GM18520 (cell line): Measurements from ENCODE around the gene PLPP4.

Experiments used
- ATAC-seq: cut with Tn5 transposase; IDR thresholded peaks from one replicate; pipeline ENCODE4 v1.9.1; 2021; ENCODE audit not compliant: unreplicated experiment

PLPP4 gene

GRCh38 chr10:120456626-120457430 is at the start of gene PLPP4:
Gene PLPP4 (plus strand): TSS chr10:120457227. CDS start chr10:120457306, 79 bp downstream.
- ATAC-seq, result no peak

- ATAC-seq, result no peak
Measured at GRCh38 chr10:120409816-120410215, 47.2 kb upstream of the PLPP4 start.

- no peak for ATAC-seq
Measured at GRCh38 chr10:120414946-120415345, 42.1 kb upstream of the PLPP4 start.

- no peak for ATAC-seq
Measured at GRCh38 chr10:120415709-120416330, 41.2 kb upstream of the PLPP4 start.

GRCh38 chr10:120420421-120420820 is 36.6 kb upstream of the PLPP4 start:
- ATAC-seq, result no peak

GRCh38 chr10:120421250-120421649 is 35.8 kb upstream of the PLPP4 start:
- ATAC-seq, result no peak

- ATAC-seq, result no peak
Measured at GRCh38 chr10:120422457-120422856, 34.6 kb upstream of the PLPP4 start.

- ATAC-seq, result no peak
Measured at GRCh38 chr10:120423431-120424197, 33.4 kb upstream of the PLPP4 start.

- ATAC-seq, result no peak
Measured at GRCh38 chr10:120424198-120424464, 32.9 kb upstream of the PLPP4 start.

GRCh38 chr10:120426306-120426705 is 30.7 kb upstream of the PLPP4 start:
- ATAC-seq, result no peak

GRCh38 chr10:120428754-120429153 is 28.3 kb upstream of the PLPP4 start:
- no peak for ATAC-seq

GRCh38 chr10:120429395-120429794 is 27.6 kb upstream of the PLPP4 start:
- no peak for ATAC-seq

GRCh38 chr10:120431251-120431651 is 25.8 kb upstream of the PLPP4 start:
- ATAC-seq, result no peak

GRCh38 chr10:120432209-120432608 is 24.8 kb upstream of the PLPP4 start:
- no peak for ATAC-seq

- ATAC-seq, result no peak
Measured at GRCh38 chr10:120433141-120433540, 23.9 kb upstream of the PLPP4 start.

- no peak for ATAC-seq
Measured at GRCh38 chr10:120436439-120437112, 20.5 kb upstream of the PLPP4 start.

GRCh38 chr10:120437541-120437940 is 19.5 kb upstream of the PLPP4 start:
- no peak for ATAC-seq

- no peak for ATAC-seq
Measured at GRCh38 chr10:120451968-120452367, 5.1 kb upstream of the PLPP4 start.

GRCh38 chr10:120453319-120453718 is 3.7 kb upstream of the PLPP4 start:
- no peak for ATAC-seq

- ATAC-seq, result no peak
Measured at GRCh38 chr10:120453886-120454285, 3.1 kb upstream of the PLPP4 start.

- no peak for ATAC-seq
Measured at GRCh38 chr10:120455004-120455403, 2.0 kb upstream of the PLPP4 start.
